Fibroblast of pulmonary artery (primary cell): ENCODE results near the gene LEMD2.

Experiments
- DNase-seq: peaks from one replicate; pipeline ENCODE4 v3.0.0-alpha.2; 2010; ENCODE audit warnings: low read depth
- H3K4me3 ChIP-seq: replicated peaks from 2 replicates; pipeline ENCODE4 v1.5.1; 2011; ENCODE audit warnings: low read depth, mild to moderate bottlenecking, control low read depth, low read length, moderate library complexity
- TF ChIP-seq, protein P1 (sequence below): IDR thresholded peaks from 2 replicates; pipeline ENCODE4 v1.5.1; 2011; ENCODE audit warnings: mild to moderate bottlenecking, control low read depth, low read length, inconsistent platforms; ENCODE audit errors: missing control alignments

The LEMD2 gene

DNA sequence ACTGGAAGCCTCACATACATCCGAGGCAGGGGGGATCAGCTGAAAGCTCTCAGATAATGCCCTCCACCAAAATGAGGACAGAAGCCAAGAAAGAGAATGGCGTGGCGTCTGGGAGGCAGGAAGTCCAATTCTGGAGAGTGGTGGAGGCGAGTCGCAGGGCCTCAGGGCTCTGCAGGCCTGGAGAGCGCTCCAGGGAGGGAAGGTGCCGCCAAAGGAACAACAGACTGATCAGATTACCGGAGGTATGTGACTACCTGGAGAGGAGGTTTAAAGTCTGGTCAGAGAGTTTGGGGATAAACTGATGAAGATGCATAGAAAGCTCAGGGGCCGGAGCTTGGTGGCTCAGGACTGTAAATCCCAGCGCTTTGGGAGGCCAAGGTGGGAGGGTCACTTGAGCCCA lies 31.0 kb downstream of the LEMD2 start:
- no peak for DNase-seq
- TF ChIP-seq, protein P1, sequence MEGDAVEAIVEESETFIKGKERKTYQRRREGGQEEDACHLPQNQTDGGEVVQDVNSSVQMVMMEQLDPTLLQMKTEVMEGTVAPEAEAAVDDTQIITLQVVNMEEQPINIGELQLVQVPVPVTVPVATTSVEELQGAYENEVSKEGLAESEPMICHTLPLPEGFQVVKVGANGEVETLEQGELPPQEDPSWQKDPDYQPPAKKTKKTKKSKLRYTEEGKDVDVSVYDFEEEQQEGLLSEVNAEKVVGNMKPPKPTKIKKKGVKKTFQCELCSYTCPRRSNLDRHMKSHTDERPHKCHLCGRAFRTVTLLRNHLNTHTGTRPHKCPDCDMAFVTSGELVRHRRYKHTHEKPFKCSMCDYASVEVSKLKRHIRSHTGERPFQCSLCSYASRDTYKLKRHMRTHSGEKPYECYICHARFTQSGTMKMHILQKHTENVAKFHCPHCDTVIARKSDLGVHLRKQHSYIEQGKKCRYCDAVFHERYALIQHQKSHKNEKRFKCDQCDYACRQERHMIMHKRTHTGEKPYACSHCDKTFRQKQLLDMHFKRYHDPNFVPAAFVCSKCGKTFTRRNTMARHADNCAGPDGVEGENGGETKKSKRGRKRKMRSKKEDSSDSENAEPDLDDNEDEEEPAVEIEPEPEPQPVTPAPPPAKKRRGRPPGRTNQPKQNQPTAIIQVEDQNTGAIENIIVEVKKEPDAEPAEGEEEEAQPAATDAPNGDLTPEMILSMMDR = no peak
- no peak overlapping the region for H3K4me3 ChIP-seq

DNA sequence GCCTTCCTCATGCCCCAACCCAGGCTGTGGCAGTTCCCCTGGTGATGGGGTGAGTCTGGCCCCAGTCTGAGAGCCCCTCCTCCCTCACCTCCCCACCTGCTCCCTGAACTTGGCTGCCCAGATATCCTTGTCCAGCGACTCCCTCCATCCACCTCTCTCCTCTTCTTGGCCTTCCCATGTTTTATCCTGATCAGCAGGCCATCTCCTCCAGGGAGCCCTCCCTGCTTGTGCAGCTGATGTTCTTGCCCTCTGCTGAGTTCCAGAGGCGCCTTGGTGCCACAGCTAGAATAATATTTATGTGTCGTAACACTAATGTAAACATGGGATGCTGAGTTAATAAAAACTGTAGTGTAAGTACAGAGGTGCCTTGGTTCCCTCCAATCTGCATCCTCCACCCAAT lies 31.8 kb downstream of the LEMD2 start:
- H3K4me3 ChIP-seq = no peak overlapping the region
- TF ChIP-seq, protein P1 = no peak

DNA sequence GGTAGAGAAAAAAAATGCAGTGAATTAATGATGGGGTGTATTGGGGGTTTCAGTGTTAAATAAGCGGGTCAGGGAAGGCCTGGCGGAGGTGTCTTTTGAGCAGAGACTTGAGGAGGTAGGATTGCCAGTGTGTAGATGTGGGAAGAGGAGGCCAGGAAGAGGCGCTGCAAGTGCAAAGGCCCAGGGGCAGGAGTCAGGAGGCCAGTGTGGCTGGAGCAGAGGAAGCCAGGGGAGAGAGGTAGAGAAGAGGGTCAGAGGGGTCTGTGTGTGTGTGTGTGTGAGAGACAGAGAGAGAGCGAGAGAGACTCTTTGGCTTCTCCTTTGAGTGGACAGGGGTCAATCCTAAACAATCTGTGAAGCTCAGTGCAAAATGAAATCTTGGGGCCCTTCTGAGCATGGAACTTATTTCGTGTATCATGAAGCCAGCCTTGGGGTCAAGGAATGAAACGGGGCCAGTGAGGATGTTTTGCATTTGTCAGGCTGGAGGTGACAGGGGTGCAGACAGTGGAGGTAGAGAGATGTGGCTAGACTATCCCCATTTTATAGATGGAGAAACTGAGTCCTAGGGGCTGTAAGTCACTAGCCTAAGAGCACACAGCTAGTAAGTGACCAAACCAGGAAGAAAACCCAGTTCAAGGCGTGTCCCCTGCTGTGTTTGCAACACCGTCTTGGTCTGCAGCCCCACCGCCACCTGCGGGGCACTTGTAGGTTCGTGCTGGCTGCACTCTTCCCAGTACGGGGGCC lies 32.5 kb downstream of the LEMD2 start:
- DNase-seq = no peak
- H3K4me3 ChIP-seq = no peak overlapping the region
- TF ChIP-seq, protein P1 = no peak

More for the DNA sequence above, 31.8 kb downstream of the LEMD2 start:
- DNase-seq = no peak

DNA sequence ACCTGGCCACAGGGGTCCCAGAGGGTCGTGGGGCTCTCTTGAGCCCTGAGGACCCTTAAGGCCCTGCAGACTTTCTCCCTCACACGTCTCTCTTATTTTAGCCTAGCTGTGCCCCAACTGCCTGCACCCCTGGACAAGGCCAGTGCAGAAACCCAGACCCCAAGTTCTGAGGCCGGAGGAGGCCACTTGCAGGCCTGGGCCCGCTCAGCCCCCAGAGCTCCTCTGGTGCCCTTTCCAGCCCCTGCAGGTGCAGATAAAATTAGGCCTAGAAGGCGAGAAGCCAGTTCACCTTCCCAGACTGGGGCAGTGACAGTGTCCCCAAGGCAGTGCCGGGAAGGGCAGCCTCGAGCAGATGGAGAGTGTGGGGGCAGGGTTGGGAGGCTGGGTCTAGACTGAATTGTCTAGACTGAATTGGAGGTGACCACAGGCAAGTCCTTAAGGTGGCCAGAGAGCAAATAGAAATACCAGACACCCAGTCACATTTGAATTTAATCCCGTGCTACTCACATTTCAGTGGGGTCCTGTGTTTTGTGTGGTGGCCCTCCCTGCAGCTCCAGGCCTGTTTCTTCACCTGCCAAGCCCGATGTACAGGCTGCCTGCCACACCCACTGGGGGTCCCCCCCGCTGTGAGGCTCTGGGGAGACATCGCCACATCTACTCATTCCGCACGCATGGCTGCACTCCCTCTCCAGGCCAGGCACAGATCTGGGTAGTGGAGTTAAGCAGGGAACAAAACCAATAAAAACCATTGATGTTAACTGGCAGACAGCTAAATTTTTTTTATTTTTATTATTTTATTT lies 33.7 kb downstream of the LEMD2 start:
- no peak for DNase-seq
- TF ChIP-seq, protein P1 = no peak
- no peak overlapping the region for H3K4me3 ChIP-seq

DNA sequence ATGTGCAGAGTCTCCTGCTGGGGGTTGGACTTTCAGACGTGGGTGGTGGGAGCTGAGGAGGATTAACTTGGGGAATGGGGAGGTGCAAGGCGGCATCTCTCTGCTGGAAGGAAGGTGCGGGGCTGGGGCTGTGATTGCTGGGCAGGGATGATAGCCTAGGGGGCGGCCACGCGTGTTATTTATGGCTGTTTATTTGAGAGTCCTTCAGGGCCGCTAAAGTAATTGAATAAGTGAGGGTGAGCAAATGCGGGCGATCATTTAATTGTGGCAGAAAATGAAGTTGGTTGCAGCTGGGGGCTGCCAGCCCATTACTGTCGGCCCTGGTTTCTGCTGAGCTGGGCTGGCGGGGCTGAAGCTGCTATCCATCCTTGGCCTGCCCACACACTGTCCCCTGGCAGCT lies 34.7 kb downstream of the LEMD2 start:
- no peak for DNase-seq
- TF ChIP-seq, protein P1 = no peak
- H3K4me3 ChIP-seq = no peak overlapping the region

DNA sequence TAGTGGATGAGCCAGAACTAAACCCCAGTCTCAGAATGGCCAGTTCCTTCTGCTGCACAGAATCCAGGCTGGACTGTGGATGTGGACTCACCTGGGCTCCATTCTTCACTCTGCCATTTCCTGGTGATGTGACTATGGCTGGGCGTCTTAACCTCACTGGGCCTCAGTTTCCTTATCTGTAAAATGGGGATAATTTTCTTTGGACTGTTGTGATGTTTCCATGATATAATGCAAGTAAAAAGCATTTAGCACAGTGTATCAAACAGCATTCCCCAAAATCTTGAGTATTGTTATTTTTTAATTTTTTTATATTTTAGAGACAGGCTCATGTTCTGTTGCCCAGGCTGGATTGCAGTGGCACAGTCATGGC lies 36.3 kb downstream of the LEMD2 start:
- H3K4me3 ChIP-seq = no peak overlapping the region
- no peak for DNase-seq
- TF ChIP-seq, protein P1 = no peak
